HL-60/S4 treated with retinoic acid at 250 ng/mL for 4 days and 3 days (cell line): Measurements from ENCODE around the gene PLPPR3.

Source experiments
- in situ Hi-C: fragments of 300-500 bp; cut with MboI; formaldehyde crosslinking; loops from 2 replicates; pipeline ENCODE4 v1.7.0; 2022; ENCODE audit warnings: low sequenced_read_pairs

The PLPPR3 gene

GRCh38 chr19:778910-779653 is 42.7 kb downstream of the PLPPR3 start:
- in situ Hi-C loops, result no loop called here

GRCh38 chr19:776549-776948 is 45.2 kb downstream of the PLPPR3 start:
- in situ Hi-C loops, result no loop called here

- in situ Hi-C loops, result no loop called here
These were observed 48.9 kb downstream of the PLPPR3 start for GRCh38 chr19:772730-773436.

- in situ Hi-C loops, result no loop called here
These were observed 49.7 kb downstream of the PLPPR3 start for GRCh38 chr19:772063-772462.

GRCh38 chr19:771332-771785 is 50.4 kb downstream of the PLPPR3 start:
- in situ Hi-C loops, result no loop called here

GRCh38 chr19:769616-770015 is 52.1 kb downstream of the PLPPR3 start:
- in situ Hi-C loops, result loop anchor here (10.0 kb wide), 1 partner anchor 215 kb away; the partner anchor contains the start of gene WDR18

GRCh38 chr19:768424-768823 is 53.3 kb downstream of the PLPPR3 start:
- in situ Hi-C loops, result loop anchor here (10.0 kb wide), 1 partner anchor 216 kb away; the partner anchor contains the start of gene WDR18

- in situ Hi-C loops, result loop anchor here (10.0 kb wide), 1 partner anchor 220 kb away; the partner anchor contains the start of gene WDR18
These were observed 56.5 kb downstream of the PLPPR3 start for GRCh38 chr19:765179-765738.

GRCh38 chr19:764301-764700 is 57.5 kb downstream of the PLPPR3 start:
- in situ Hi-C loops, result loop anchor here (10.0 kb wide), 1 partner anchor 220 kb away; the partner anchor contains the start of gene WDR18

- in situ Hi-C loops, result loop anchor here (10.0 kb wide), 1 partner anchor 221 kb away; the partner anchor contains the start of gene WDR18
These were observed 57.9 kb downstream of the PLPPR3 start for GRCh38 chr19:763869-764268.

- in situ Hi-C loops, result loop anchor here (10.0 kb wide), 1 partner anchor 222 kb away; the partner anchor contains the start of gene WDR18
These were observed 58.6 kb downstream of the PLPPR3 start for GRCh38 chr19:763181-763580.
